GM19397 (cell line): ENCODE data around the gene POU2AF1.
"Not testable (repeated sequence)": the region's sequence is repeated elsewhere in the genome, so short reads cannot be mapped to it uniquely, and the experiment has no call there.

Experiments
- ATAC-seq: cut with Tn5 transposase; IDR thresholded peaks from one replicate; pipeline ENCODE4 v1.9.1; 2021; ENCODE audit warnings: mild to moderate bottlenecking, moderate library complexity; ENCODE audit not compliant: unreplicated experiment

Gene POU2AF1

GRCh38 chr11:111409915-111410314 lies 30.8 kb upstream of the POU2AF1 start:
- peak; percentile 45 for ATAC-seq

- no peak for ATAC-seq
Observed at GRCh38 chr11:111408789-111409727, 30.0 kb upstream of the POU2AF1 start.

GRCh38 chr11:111407652-111408051 lies 28.6 kb upstream of the POU2AF1 start:
- no peak for ATAC-seq

GRCh38 chr11:111406589-111406988 lies 27.5 kb upstream of the POU2AF1 start:
- no peak for ATAC-seq

GRCh38 chr11:111406091-111406490 lies 27.0 kb upstream of the POU2AF1 start:
- no peak for ATAC-seq

- no peak for ATAC-seq
Observed at GRCh38 chr11:111405551-111405950, 26.5 kb upstream of the POU2AF1 start.

- no peak for ATAC-seq
Observed at GRCh38 chr11:111403051-111403726, 24.1 kb upstream of the POU2AF1 start.

GRCh38 chr11:111402411-111402810 lies 23.3 kb upstream of the POU2AF1 start:
- no peak for ATAC-seq

GRCh38 chr11:111401957-111402356 lies 22.9 kb upstream of the POU2AF1 start:
- ATAC-seq = not testable (repeated sequence)

- ATAC-seq = no peak
Observed at GRCh38 chr11:111400595-111400994, 21.5 kb upstream of the POU2AF1 start.

GRCh38 chr11:111399187-111400031 lies 20.3 kb upstream of the POU2AF1 start:
- no peak for ATAC-seq

GRCh38 chr11:111397034-111397433 lies 18.0 kb upstream of the POU2AF1 start:
- ATAC-seq = no peak

GRCh38 chr11:111395749-111396148 lies 16.7 kb upstream of the POU2AF1 start:
- no peak for ATAC-seq

GRCh38 chr11:111395081-111395480 lies 16.0 kb upstream of the POU2AF1 start:
- no peak for ATAC-seq

GRCh38 chr11:111394147-111394546 lies 15.1 kb upstream of the POU2AF1 start:
- not testable (repeated sequence) for ATAC-seq

- ATAC-seq = no peak
Observed at GRCh38 chr11:111393585-111393984, 14.5 kb upstream of the POU2AF1 start.

- ATAC-seq = no peak
Observed at GRCh38 chr11:111393096-111393495, 14.0 kb upstream of the POU2AF1 start.

- no peak for ATAC-seq
Observed at GRCh38 chr11:111392552-111392951, 13.5 kb upstream of the POU2AF1 start.

- no peak for ATAC-seq
Observed at GRCh38 chr11:111391328-111392124, 12.5 kb upstream of the POU2AF1 start.

- no peak for ATAC-seq
Observed at GRCh38 chr11:111388842-111389241, 9.8 kb upstream of the POU2AF1 start.
